ENCODE results near the gene BRD9.
"Not testable (repeated sequence)": the region's sequence is repeated elsewhere in the genome, so short reads cannot be mapped to it uniquely, and the experiment has no call there.

DNA sequence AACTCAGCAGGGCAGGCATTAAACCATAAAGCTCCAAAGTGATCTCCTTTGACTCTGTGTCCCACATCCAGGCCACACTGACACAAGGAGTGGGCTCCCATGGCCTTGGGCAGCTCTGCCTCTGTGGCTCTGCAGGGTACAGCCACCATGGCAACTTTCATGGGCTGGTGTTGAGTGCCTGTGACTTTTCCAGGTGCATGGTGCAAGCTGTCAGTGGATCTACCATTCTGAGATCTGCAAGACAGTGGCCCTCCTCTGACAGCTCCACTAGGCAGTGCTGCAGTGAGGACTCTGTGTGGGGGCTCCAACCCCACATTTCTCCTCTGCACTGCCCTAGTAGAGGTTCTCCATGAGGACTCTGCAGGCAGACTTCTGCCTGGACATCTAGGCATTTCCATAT lies 41.4 kb upstream of the BRD9 start:
- TF ChIP-seq CTCF (IDR thresholded peaks at IDR 0.05; ENCODE audit: insufficient read depth, low read length); GABPA (IDR thresholded peaks at IDR 0.05; ENCODE audit: low read depth): not testable (repeated sequence)
- TF ChIP-seq, protein P1, sequence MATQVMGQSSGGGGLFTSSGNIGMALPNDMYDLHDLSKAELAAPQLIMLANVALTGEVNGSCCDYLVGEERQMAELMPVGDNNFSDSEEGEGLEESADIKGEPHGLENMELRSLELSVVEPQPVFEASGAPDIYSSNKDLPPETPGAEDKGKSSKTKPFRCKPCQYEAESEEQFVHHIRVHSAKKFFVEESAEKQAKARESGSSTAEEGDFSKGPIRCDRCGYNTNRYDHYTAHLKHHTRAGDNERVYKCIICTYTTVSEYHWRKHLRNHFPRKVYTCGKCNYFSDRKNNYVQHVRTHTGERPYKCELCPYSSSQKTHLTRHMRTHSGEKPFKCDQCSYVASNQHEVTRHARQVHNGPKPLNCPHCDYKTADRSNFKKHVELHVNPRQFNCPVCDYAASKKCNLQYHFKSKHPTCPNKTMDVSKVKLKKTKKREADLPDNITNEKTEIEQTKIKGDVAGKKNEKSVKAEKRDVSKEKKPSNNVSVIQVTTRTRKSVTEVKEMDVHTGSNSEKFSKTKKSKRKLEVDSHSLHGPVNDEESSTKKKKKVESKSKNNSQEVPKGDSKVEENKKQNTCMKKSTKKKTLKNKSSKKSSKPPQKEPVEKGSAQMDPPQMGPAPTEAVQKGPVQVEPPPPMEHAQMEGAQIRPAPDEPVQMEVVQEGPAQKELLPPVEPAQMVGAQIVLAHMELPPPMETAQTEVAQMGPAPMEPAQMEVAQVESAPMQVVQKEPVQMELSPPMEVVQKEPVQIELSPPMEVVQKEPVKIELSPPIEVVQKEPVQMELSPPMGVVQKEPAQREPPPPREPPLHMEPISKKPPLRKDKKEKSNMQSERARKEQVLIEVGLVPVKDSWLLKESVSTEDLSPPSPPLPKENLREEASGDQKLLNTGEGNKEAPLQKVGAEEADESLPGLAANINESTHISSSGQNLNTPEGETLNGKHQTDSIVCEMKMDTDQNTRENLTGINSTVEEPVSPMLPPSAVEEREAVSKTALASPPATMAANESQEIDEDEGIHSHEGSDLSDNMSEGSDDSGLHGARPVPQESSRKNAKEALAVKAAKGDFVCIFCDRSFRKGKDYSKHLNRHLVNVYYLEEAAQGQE (IDR thresholded peaks at IDR 0.05; ENCODE audit: insufficient replicate concordance, low read depth), result not testable (repeated sequence)

All from HL-60 (cell line).